Chondrocyte (in vitro differentiated cells): ENCODE results near the gene SGSH. TPM values are rescaled to one million over a fixed set of nuclear protein-coding genes. Genes with fewer than 3 reads are reported as not detected.

ENCODE experiments used
- DNase-seq: peaks from one replicate; pipeline ENCODE4 v3.0.0; 2021; ENCODE audit warnings: mixed read lengths, low spot score
- H3K27ac Mint-ChIP-seq: one replicate; pipeline ENCODE4 v1.8.0; 2021; ENCODE audit warnings: mild to moderate bottlenecking, moderate library complexity, mixed read lengths; ENCODE audit not compliant: unreplicated experiment
- H3K27me3 Mint-ChIP-seq: 2 replicates; pipeline ENCODE4 v1.8.0; 2021; ENCODE audit warnings: low read depth, mixed read lengths
- H3K36me3 Mint-ChIP-seq: 2 replicates; pipeline ENCODE4 v1.8.0; 2021; ENCODE audit warnings: low read depth, mixed read lengths
- H3K4me1 Mint-ChIP-seq: 2 replicates; pipeline ENCODE4 v1.8.0; 2021; ENCODE audit warnings: low read depth, mild to moderate bottlenecking, mixed read lengths
- H3K4me3 Mint-ChIP-seq: one replicate; pipeline ENCODE4 v1.8.0; 2021; ENCODE audit warnings: mild to moderate bottlenecking, moderate library complexity, mixed read lengths; ENCODE audit not compliant: unreplicated experiment
- H3K9me3 Mint-ChIP-seq: 2 replicates; pipeline ENCODE4 v1.8.0; 2021; ENCODE audit warnings: low read depth, mixed read lengths
- CTCF ChIP-seq: fragments of 200-600 bp; sonication (generic); IDR thresholded peaks from 2 replicates; pipeline ENCODE4 v1.5.0; 2021; ENCODE audit warnings: antibody characterized with exemption, mild to moderate bottlenecking, moderate library complexity
- total RNA-seq: library from RNA; stranded (reverse); gene quantifications from 3 replicates; pipeline ENCODE4 v1.2.1, GENCODE V29; 2021

Gene SGSH
- total RNA-seq, 1 donor from 2014 or later: 44.7 TPM

GRCh38 chr17:80166446-80166845 is 53.7 kb downstream of the SGSH start:
- Mint-ChIP-seq H3K27me3 (peaks cover 9% of the 10 kb centered on the region), H3K27ac (no peak overlapping the region), H3K4me3 (no peak overlapping the region), H3K4me1 (peaks cover 4% of the 10 kb centered on the region), H3K36me3 (peaks cover 2% of the 10 kb centered on the region), H3K9me3 (no peaks in the 10 kb centered on the region)
- DNase-seq: no peak
- no peak for TF ChIP-seq CTCF

- no peak overlapping the region for H3K4me3 Mint-ChIP-seq
- peaks cover 2% of the 10 kb centered on the region for H3K36me3 Mint-ChIP-seq
- peaks cover 4% of the 10 kb centered on the region for H3K4me1 Mint-ChIP-seq
- no peak overlapping the region for H3K27ac Mint-ChIP-seq
- peaks cover 7% of the 10 kb centered on the region for H3K27me3 Mint-ChIP-seq
- H3K9me3 Mint-ChIP-seq: no peaks in the 10 kb centered on the region
- TF ChIP-seq CTCF: no peak
- DNase-seq: no peak
Measured at GRCh38 chr17:80164185-80164584, 55.9 kb downstream of the SGSH start.

- DNase-seq: no peak
- Mint-ChIP-seq H3K36me3 (no peaks in the 10 kb centered on the region), H3K4me3 (no peak overlapping the region), H3K27ac (no peak overlapping the region), H3K4me1 (peaks cover 4% of the 10 kb centered on the region), H3K27me3 (peaks cover 7% of the 10 kb centered on the region), H3K9me3 (no peaks in the 10 kb centered on the region)
- TF ChIP-seq CTCF: no peak
Measured at GRCh38 chr17:80163336-80163735, 56.8 kb downstream of the SGSH start.

- Mint-ChIP-seq H3K9me3 (peaks cover 6% of the 10 kb centered on the region), H3K4me1 (peaks cover 3% of the 10 kb centered on the region), H3K27ac (no peak overlapping the region), H3K36me3 (no peaks in the 10 kb centered on the region), H3K27me3 (peaks cover 7% of the 10 kb centered on the region), H3K4me3 (no peak overlapping the region)
- TF ChIP-seq CTCF: no peak
- DNase-seq: no peak
Measured at GRCh38 chr17:80160536-80160935, 59.6 kb downstream of the SGSH start.

Other genes starting within 250 kb of the SGSH start
- 51.4 to 72.7 TPM (median 55.4 TPM) in 3 replicates for gene TBC1D16, start 184.5 kb downstream of the SGSH start, total RNA-seq
- 5.8 to 11.8 TPM (median 6.5 TPM) in 3 replicates for gene CCDC40, start 183.7 kb downstream of the SGSH start, total RNA-seq
- gene GAA, start 118.8 kb downstream of the SGSH start, total RNA-seq: 42.3 to 59.8 TPM (median 45.7 TPM) in 3 replicates
- gene EIF4A3, start 73.2 kb downstream of the SGSH start, total RNA-seq: 63.2 to 76.2 TPM (median 64.0 TPM) in 3 replicates
- gene CARD14, start 50.3 kb downstream of the SGSH start, total RNA-seq: 0.13 to 0.80 TPM (median 0.30 TPM) in 3 replicates
- gene SLC26A11, start 94 bp upstream of the SGSH start, total RNA-seq: 16.2 to 19.0 TPM (median 16.2 TPM) in 3 replicates
- 72.5 to 104 TPM (median 73.2 TPM) in 3 replicates for gene RNF213, start 40.5 kb upstream of the SGSH start, total RNA-seq
- 22.8 to 32.5 TPM (median 27.0 TPM) in 3 replicates for gene ENDOV, start 194.8 kb upstream of the SGSH start, total RNA-seq